Activated naive CD4-positive, alpha-beta T cell treated with anti-CD3 and anti-CD28 coated beads, Interleukin-2, amount 50 U/mL, for 72 hours (primary cell): ENCODE measurements around the gene GMDS. TPM values are rescaled to one million over a fixed set of nuclear protein-coding genes. Genes with fewer than 3 reads are reported as not detected.

Experiments used
- ATAC-seq, 2 donors: fragments of 150-1000 bp; cut with Tn5 transposase; 2 replicates each; pipeline ENCODE4 v1.10.0; 2021; ENCODE audit warnings: mild to moderate bottlenecking in 2 of 2, moderate library complexity in 2 of 2
- DNase-seq, 2 donors: peaks; one replicate each; pipeline ENCODE4 v3.0.0; 2021 to 2022; ENCODE audit warnings: low spot score in 2 of 2
- H3K27ac Mint-ChIP-seq, 2 donors: one replicate each; pipeline ENCODE4 v1.8.0; 2022; ENCODE audit warnings: mild to moderate bottlenecking in 2 of 2, mixed read lengths in 2 of 2
- H3K36me3 Mint-ChIP-seq, 2 donors: one replicate each; pipeline ENCODE4 v1.8.0; 2022; ENCODE audit warnings: mixed read lengths in 2 of 2
- H3K9me3 Mint-ChIP-seq, 2 donors: one replicate each; pipeline ENCODE4 v1.8.0; 2022; ENCODE audit warnings: mixed read lengths in 2 of 2
- total RNA-seq, 2 donors: library from RNA; stranded (reverse); gene quantifications; one replicate each; pipeline ENCODE4 v1.2.3, GENCODE V29; 2022

The GMDS gene
- total RNA-seq, 2 donors from 2014 or later: 23.9 to 37.6 TPM

DNA sequence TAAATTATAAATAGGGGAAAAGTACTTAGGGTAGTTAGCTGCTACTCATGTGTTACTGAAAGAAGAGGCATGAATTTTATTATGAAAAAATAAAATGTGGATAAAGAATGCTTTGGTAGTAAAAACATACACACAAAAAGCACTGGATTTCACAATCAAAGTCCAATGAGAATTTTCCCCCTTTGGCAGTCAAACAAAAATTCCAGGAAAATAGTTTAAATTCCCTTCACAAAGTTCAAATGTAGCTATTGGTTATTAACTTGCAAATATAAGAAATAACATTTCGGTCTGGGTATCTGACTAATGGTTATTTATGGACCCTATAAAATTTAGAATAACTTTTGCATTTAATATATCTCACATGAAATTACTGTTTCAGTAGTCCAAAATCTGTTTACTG is 425.2 kb downstream of the GMDS start:
- Mint-ChIP-seq H3K36me3 (peaks cover 0 to 8% of the 10 kb centered on the region in 2 donors), H3K9me3 (no peaks in the 10 kb centered on the region)
- no peak for DNase-seq

GRCh38 chr6:1819007-1819406 is 426.4 kb downstream of the GMDS start:
- H3K9me3 Mint-ChIP-seq: no peaks in the 10 kb centered on the region
- no peak for ATAC-seq
- DNase-seq: no peak
- H3K27ac Mint-ChIP-seq: no peak overlapping the region
- H3K36me3 Mint-ChIP-seq: peaks cover 0 to 1% of the 10 kb centered on the region in 2 donors

More for the DNA sequence above, 425.2 kb downstream of the GMDS start:
- H3K27ac Mint-ChIP-seq: no peak overlapping the region
- no peak for ATAC-seq

GRCh38 chr6:1817033-1817761 is 428.2 kb downstream of the GMDS start:
- H3K9me3 Mint-ChIP-seq: no peaks in the 10 kb centered on the region
- ATAC-seq: no peak
- H3K36me3 Mint-ChIP-seq: no peaks in the 10 kb centered on the region
- no peak for DNase-seq
- no peak overlapping the region for H3K27ac Mint-ChIP-seq

DNA sequence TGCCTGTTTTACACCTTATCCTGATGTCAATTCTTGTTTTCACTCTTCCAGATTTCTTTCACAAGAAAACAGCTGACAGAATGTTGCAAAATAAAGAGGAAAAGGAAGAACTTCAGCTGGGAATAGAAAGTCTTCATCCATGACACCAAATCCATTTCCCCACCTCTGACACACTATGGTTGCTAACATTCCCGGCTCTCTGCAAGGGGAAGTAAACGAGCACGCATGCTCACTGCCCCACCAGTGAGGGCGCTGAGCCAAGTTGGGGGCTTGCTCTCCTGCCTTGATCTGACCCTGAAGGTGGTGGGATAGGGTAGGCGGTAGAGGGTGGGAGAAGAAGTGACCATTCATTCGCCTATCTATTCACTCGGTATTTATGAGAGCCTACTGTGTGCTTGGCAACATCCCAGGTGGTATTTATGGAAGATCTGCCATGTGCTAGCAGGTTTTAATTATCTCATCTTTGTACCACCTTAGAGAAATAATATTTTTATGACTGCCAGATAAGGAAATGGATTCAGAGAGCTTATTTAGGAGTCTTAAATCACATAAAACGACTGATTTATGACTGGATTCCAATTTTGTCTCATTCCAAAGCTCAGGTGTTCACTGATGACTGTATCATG is 429.5 kb downstream of the GMDS start:
- Mint-ChIP-seq H3K36me3 (no peaks in the 10 kb centered on the region), H3K27ac (no peak overlapping the region), H3K9me3 (no peaks in the 10 kb centered on the region)
- no peak for ATAC-seq
- no peak for DNase-seq

DNA sequence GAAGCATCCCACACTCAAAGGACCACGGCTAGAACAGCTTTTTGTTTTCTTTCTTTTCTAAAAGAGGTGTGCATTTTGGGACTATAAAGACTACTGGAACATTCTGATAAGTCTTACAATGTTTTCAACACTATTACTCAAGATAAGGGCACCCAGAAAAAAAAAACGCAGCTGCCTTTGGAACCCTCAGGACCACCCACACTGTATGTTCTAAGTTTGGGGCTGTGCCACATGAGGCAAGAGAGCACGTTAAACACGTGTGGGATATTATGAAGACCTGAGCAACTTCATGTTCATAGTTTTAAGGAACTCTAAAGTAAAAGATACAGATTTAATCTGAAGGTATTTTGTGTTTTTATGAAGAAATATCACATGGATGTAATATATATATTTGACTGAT is 431.1 kb downstream of the GMDS start:
- ATAC-seq (no peak), DNase-seq (no peak)
- Mint-ChIP-seq H3K27ac (no peak overlapping the region), H3K36me3 (no peaks in the 10 kb centered on the region), H3K9me3 (no peaks in the 10 kb centered on the region)

GRCh38 chr6:1812487-1812886 is 432.9 kb downstream of the GMDS start:
- ATAC-seq: no peak
- no peak for DNase-seq
- Mint-ChIP-seq H3K27ac (no peak overlapping the region), H3K9me3 (no peaks in the 10 kb centered on the region), H3K36me3 (no peaks in the 10 kb centered on the region)

DNA sequence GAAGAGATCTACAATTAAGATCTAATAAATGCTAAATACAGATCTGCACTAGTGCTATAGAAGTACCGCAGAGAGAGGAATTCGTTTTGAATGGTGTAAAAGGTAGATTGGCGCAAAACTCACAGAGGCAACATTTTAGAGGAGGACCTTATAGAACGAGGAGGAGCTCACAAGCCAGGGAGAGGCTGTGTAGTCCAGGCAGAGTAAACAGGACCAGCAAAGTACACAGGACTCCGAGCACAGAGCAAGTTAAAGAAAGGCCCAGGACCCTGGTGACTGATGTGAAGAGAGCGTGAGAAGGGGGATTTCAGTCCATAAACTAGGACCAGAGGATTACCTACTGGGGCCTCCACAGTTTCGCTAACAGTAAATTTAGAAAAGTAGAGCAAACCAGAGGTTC is 433.4 kb downstream of the GMDS start:
- Mint-ChIP-seq H3K36me3 (no peaks in the 10 kb centered on the region), H3K9me3 (no peaks in the 10 kb centered on the region), H3K27ac (no peak overlapping the region)
- DNase-seq (no peak), ATAC-seq (no peak)

DNA sequence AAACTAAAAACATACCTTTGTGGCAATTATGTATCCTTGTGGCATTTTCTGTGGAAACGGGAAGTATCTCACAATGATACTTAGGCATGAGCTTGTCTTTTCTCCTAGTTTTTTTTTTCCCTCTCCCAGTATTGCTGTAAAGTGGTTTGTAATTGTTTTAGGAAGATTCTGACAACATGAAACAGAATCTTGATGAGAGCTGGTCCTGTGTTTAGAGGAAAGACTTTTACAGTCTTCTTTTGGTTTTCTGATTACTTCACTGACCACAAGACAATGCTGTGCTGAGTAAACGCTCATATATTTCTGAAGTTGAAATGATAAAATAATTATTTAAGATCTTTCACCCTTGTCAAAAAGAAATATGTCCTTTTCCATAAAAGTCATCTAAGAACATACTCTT is 434.5 kb downstream of the GMDS start:
- no peak for ATAC-seq
- no peak for DNase-seq
- Mint-ChIP-seq H3K27ac (no peak overlapping the region), H3K36me3 (no peaks in the 10 kb centered on the region), H3K9me3 (no peaks in the 10 kb centered on the region)

- ATAC-seq (no peak), DNase-seq (no peak)
- Mint-ChIP-seq H3K36me3 (no peaks in the 10 kb centered on the region), H3K9me3 (no peaks in the 10 kb centered on the region), H3K27ac (no peak overlapping the region)
Measured at GRCh38 chr6:1809291-1809988, 436.0 kb downstream of the GMDS start.

- DNase-seq (no peak), ATAC-seq (no peak)
- no peaks in the 10 kb centered on the region for H3K9me3 Mint-ChIP-seq
- H3K36me3 Mint-ChIP-seq: no peaks in the 10 kb centered on the region
- H3K27ac Mint-ChIP-seq: no peak overlapping the region
Measured at GRCh38 chr6:1806935-1807334, 438.5 kb downstream of the GMDS start.

- Mint-ChIP-seq H3K36me3 (no peaks in the 10 kb centered on the region), H3K27ac (no peak overlapping the region), H3K9me3 (no peaks in the 10 kb centered on the region)
- DNase-seq (no peak), ATAC-seq (no peak)
Measured at GRCh38 chr6:1802491-1803395, 442.7 kb downstream of the GMDS start.

DNA sequence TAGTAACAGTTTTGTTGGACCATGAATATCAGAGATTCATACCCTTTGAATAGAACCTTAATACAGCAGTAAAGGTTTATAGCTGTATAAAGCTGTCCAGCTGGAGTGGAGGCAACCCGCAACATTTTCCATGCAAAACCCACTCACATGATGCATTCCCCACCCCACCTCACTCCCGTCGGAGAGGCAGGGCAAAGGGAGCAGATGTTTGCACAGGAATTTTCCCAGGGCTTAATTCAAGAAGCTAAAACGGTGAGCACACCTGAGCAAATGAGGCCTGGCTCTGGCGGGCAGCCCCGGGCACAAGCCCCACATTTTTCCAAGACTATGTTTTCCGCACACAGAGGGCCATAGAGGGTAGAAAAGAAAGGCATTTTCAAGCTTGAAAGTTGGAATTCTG is 444.0 kb downstream of the GMDS start:
- ATAC-seq (no peak), DNase-seq (no peak)
- H3K9me3 Mint-ChIP-seq: no peaks in the 10 kb centered on the region
- H3K36me3 Mint-ChIP-seq: no peaks in the 10 kb centered on the region
- H3K27ac Mint-ChIP-seq: no peak overlapping the region

- no peaks in the 10 kb centered on the region for H3K9me3 Mint-ChIP-seq
- ATAC-seq (no peak), DNase-seq (no peak)
- H3K36me3 Mint-ChIP-seq: no peaks in the 10 kb centered on the region
- no peak overlapping the region for H3K27ac Mint-ChIP-seq
Measured at GRCh38 chr6:1800845-1801244, 444.6 kb downstream of the GMDS start.

DNA sequence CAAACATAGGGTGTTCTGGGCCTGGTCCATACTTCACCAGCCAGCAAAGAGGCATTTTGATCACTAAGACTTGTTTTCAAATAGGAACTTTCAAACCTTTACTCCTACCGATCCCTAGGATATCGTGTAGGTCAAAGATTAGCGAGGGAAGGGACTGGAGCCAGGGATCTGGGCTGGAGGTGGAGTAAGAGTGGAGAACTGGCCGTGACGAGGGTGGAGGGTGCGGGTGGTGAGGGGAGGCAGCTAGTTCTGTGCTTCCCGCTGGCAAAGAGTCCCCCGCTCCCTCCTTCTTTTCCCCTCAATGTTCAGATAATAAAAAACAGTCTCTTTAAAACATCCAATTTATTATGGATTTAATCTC is 446.5 kb downstream of the GMDS start:
- H3K36me3 Mint-ChIP-seq: no peaks in the 10 kb centered on the region
- H3K9me3 Mint-ChIP-seq: no peaks in the 10 kb centered on the region
- H3K27ac Mint-ChIP-seq: no peak overlapping the region
- no peak for ATAC-seq
- DNase-seq: no peak

DNA sequence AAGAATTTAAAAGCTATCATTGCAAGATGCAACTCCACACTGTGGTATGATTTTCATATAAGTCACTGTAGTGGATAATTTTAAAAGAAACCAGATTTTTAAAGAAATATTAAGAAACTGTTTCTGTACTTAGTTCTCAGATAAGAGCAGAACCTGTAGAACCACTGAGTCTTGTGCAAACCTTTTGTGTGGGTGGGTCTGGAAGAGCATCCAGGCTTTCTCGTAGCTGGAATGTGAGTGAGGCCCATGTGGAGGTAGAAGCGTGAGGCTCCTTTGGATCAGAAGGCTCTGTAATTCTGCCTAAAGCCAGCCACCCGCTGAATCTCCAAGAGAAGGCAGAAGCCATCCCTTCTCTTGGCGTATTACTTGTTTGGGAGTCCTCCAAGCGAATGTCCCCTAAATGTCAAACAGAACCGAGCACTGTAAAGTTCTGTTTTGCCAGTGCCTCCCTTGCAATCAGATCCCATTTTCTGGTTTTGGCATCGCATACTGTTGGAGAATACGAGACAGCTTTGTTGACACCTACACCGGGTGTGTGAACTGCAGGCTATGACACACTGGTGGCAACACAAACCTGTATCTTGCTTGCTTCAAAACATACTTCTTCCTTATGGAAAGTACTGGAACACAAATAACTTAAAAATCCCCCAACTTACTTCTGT is 447.0 kb downstream of the GMDS start:
- Mint-ChIP-seq H3K9me3 (no peaks in the 10 kb centered on the region), H3K27ac (no peak overlapping the region)
- DNase-seq: no peak

GRCh38 chr6:1797801-1798200 is 447.6 kb downstream of the GMDS start:
- H3K27ac Mint-ChIP-seq: no peak overlapping the region
- ATAC-seq (peak in 1 of 2 donors; percentile 36), DNase-seq (no peak)
- no peaks in the 10 kb centered on the region for H3K9me3 Mint-ChIP-seq
- no peaks in the 10 kb centered on the region for H3K36me3 Mint-ChIP-seq

More for the DNA sequence above, 447.0 kb downstream of the GMDS start:
- no peak for ATAC-seq
- no peaks in the 10 kb centered on the region for H3K36me3 Mint-ChIP-seq
